Loucy (cell line): ENCODE data around the gene CDC37.
"Not testable (repeated sequence)": the region's sequence is repeated elsewhere in the genome, so short reads cannot be mapped to it uniquely, and the experiment has no call there.

Source experiments
- EZH2phosphoT487 ChIP-seq: fragments of 200-600 bp; IDR thresholded peaks from 2 replicates; pipeline ENCODE4 v1.6.1; 2018; ENCODE audit warnings: antibody characterized with exemption, mild to moderate bottlenecking, moderate library complexity, borderline replicate concordance
- TF ChIP-seq, protein P1 (sequence below): fragments of 200-600 bp; sonication (generic); conservative IDR thresholded peaks from 2 replicates; pipeline ENCODE4 v1.5.1; 2014; ENCODE audit warnings: mild to moderate bottlenecking, antibody characterized with exemption, low read length

DNA sequence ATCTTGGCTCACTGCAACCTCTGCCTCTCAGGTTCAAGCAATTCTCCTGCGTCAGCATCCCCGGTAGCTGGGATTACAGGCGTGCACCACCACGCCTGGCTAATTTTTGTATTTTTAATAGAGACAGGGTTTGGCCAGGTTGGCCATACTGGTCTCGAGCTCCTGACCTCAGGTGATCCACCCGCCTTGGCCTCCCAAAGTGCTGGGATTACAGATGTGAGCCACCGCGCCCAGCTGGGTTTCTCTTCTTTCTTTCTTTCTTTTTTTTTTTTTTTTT lies 20.2 kb downstream of the CDC37 start:
- TF ChIP-seq, protein P1, sequence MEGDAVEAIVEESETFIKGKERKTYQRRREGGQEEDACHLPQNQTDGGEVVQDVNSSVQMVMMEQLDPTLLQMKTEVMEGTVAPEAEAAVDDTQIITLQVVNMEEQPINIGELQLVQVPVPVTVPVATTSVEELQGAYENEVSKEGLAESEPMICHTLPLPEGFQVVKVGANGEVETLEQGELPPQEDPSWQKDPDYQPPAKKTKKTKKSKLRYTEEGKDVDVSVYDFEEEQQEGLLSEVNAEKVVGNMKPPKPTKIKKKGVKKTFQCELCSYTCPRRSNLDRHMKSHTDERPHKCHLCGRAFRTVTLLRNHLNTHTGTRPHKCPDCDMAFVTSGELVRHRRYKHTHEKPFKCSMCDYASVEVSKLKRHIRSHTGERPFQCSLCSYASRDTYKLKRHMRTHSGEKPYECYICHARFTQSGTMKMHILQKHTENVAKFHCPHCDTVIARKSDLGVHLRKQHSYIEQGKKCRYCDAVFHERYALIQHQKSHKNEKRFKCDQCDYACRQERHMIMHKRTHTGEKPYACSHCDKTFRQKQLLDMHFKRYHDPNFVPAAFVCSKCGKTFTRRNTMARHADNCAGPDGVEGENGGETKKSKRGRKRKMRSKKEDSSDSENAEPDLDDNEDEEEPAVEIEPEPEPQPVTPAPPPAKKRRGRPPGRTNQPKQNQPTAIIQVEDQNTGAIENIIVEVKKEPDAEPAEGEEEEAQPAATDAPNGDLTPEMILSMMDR, result not testable (repeated sequence)
- not testable (repeated sequence) for TF ChIP-seq EZH2phosphoT487
